PC-9 (cell line): ENCODE data around the gene NDUFAF2. TPM values are rescaled to one million over a fixed set of nuclear protein-coding genes. Genes with fewer than 3 reads are reported as not detected.
"Not testable (repeated sequence)": the region's sequence is repeated elsewhere in the genome, so short reads cannot be mapped to it uniquely, and the experiment has no call there.

Source experiments
- BruUV-seq: library from RNA; stranded (reverse); fragments of 400-500 nt; replicated peaks from 2 replicates; lab custom pipeline; 2021; lab: Mats Ljungman, UMichigan
- CTCF ChIA-PET: fragments of 300-600 bp; sonication (Branson Sonifier 250); formaldehyde crosslinking; loops from one replicate; lab custom pipeline; 2022; ENCODE audit warnings: antibody characterized with exemption; lab: Charles Lee
- POLR2A ChIA-PET: fragments of 300-600 bp; sonication (Branson Sonifier 250); formaldehyde crosslinking; loops from one replicate; lab custom pipeline; 2022; ENCODE audit warnings: antibody characterized with exemption; ENCODE audit not compliant: unreplicated experiment; lab: Charles Lee
- DNase-seq, 2 experiments: peaks; one replicate each; pipeline versions ENCODE4 v3.0.0 to v3.0.0-alpha.2; 2015 to 2022; ENCODE audit warnings: mixed read lengths in 1 of 2
- H2AFZ ChIP-seq: fragments of 200-600 bp; sonication (generic); 2 replicates; pipeline ENCODE4 v1.8.1; 2017; ENCODE audit warnings: antibody characterized with exemption
- H3F3A ChIP-seq: fragments of 200-600 bp; sonication (generic); 2 replicates; pipeline ENCODE4 v1.8.1; 2017; ENCODE audit warnings: antibody characterized with exemption, mild to moderate bottlenecking, low read depth; ENCODE audit not compliant: insufficient read depth
- H3K27ac ChIP-seq: fragments of 200-600 bp; sonication (generic); 2 replicates; pipeline ENCODE4 v1.6.1; 2016; ENCODE audit warnings: mixed run types
- H3K27me3 ChIP-seq: fragments of 200-600 bp; sonication (generic); 2 replicates; pipeline ENCODE4 v1.6.1; 2016; ENCODE audit warnings: low read depth, mixed run types; ENCODE audit not compliant: insufficient read depth
- H3K36me3 ChIP-seq: fragments of 200-600 bp; sonication (generic); 2 replicates; pipeline ENCODE4 v1.6.1; 2016; ENCODE audit warnings: low read depth, mixed run types
- H3K4me1 ChIP-seq: fragments of 200-600 bp; sonication (generic); replicated peaks from 2 replicates; pipeline ENCODE4 v1.6.1; 2016; ENCODE audit warnings: mixed run types; ENCODE audit not compliant: insufficient read depth
- H3K4me2 ChIP-seq: fragments of 200-600 bp; sonication (generic); 2 replicates; pipeline ENCODE4 v1.6.1; 2017; ENCODE audit warnings: mixed run types
- H3K4me3 ChIP-seq: fragments of 200-600 bp; sonication (generic); 2 replicates; pipeline ENCODE4 v1.6.1; 2016; ENCODE audit warnings: mixed run types
- H3K79me2 ChIP-seq: fragments of 200-600 bp; sonication (generic); 2 replicates; pipeline ENCODE4 v1.6.1; 2017; ENCODE audit warnings: low read depth, mixed run types
- H3K9me2 ChIP-seq: fragments of 200-600 bp; sonication (generic); 2 replicates; pipeline ENCODE4 v1.8.1; 2017; ENCODE audit warnings: mild to moderate bottlenecking; ENCODE audit not compliant: insufficient read depth
- H3K9me3 ChIP-seq: fragments of 200-600 bp; sonication (generic); 2 replicates; pipeline ENCODE4 v1.8.1; 2016; ENCODE audit warnings: low read depth; ENCODE audit not compliant: insufficient read depth
- H4K20me1 ChIP-seq: fragments of 200-600 bp; sonication (generic); 2 replicates; pipeline ENCODE4 v1.8.1; 2017; ENCODE audit not compliant: insufficient read depth
- CTCF ChIP-seq: fragments of 200-600 bp; sonication (generic); conservative IDR thresholded peaks from 2 replicates; pipeline ENCODE4 v1.6.1; 2017; ENCODE audit warnings: mixed run types, antibody characterized with exemption, mild to moderate bottlenecking, moderate library complexity
- EZH2 ChIP-seq: fragments of 200-600 bp; sonication (generic); IDR thresholded peaks from 2 replicates; pipeline ENCODE4 v1.8.0; 2017; ENCODE audit warnings: antibody characterized with exemption, low read depth
- intact Hi-C: fragments of 100-400 bp; cut with micrococcal nuclease; formaldehyde crosslinking; loops from one replicate; pipeline ENCODE4 v1.10.0; 2022; ENCODE audit not compliant: unreplicated experiment
- total RNA-seq: library from RNA; stranded (reverse); gene quantifications from 2 replicates; pipeline ENCODE4 v1.2.3, GENCODE V29; 2021

Gene NDUFAF2
- total RNA-seq, 1 experiment from 2014 or later = 42.7 TPM

- ChIA-PET POLR2A (no interaction called here), CTCF (no interaction called here)
Measured at GRCh38 chr5:60977956-60978737, 33.1 kb downstream of the NDUFAF2 start.

GRCh38 chr5:60978968-60979367 is 34.0 kb downstream of the NDUFAF2 start:
- no TSS peak for BruUV-seq
- no peak for TF ChIP-seq EZH2
- TF ChIP-seq CTCF = no peak
- H3K9me3 ChIP-seq = no peaks in the 10 kb centered on the region
- H3K36me3 ChIP-seq = no peaks in the 10 kb centered on the region
- ChIA-PET POLR2A (no interaction called here), CTCF (no interaction called here)
- no peak overlapping the region for H2AFZ ChIP-seq
- H3K27me3 ChIP-seq = no peaks in the 10 kb centered on the region
- no peak for DNase-seq
- no peak overlapping the region for H3K4me2 ChIP-seq
- intact Hi-C loops = no loop called here
- H3K79me2 ChIP-seq = peaks cover 12% of the 10 kb centered on the region
- no peaks in the 10 kb centered on the region for H3K4me1 ChIP-seq
- H3K27ac ChIP-seq = no peak overlapping the region
- no peaks in the 10 kb centered on the region for H4K20me1 ChIP-seq
- no peaks in the 10 kb centered on the region for H3K9me2 ChIP-seq
- no peaks in the 10 kb centered on the region for H3F3A ChIP-seq
- H3K4me3 ChIP-seq = no peak overlapping the region

More at GRCh38 chr5:60977956-60978737, 33.1 kb downstream of the NDUFAF2 start:
- DNase-seq = no peak
- H3K4me2 ChIP-seq = no peak overlapping the region
- intact Hi-C loops = no loop called here
- H3K27me3 ChIP-seq = no peaks in the 10 kb centered on the region
- H4K20me1 ChIP-seq = no peaks in the 10 kb centered on the region
- no peak overlapping the region for H3K27ac ChIP-seq
- no peaks in the 10 kb centered on the region for H3F3A ChIP-seq
- peaks cover 12% of the 10 kb centered on the region for H3K79me2 ChIP-seq
- no peaks in the 10 kb centered on the region for H3K4me1 ChIP-seq
- no peaks in the 10 kb centered on the region for H3K9me3 ChIP-seq
- no TSS peak for BruUV-seq
- H3K9me2 ChIP-seq = no peaks in the 10 kb centered on the region
- H2AFZ ChIP-seq = no peak overlapping the region
- no peaks in the 10 kb centered on the region for H3K36me3 ChIP-seq
- TF ChIP-seq EZH2 (no peak), CTCF (no peak)
- H3K4me3 ChIP-seq = no peak overlapping the region

GRCh38 chr5:60980511-60980910 is 35.5 kb downstream of the NDUFAF2 start:
- Histone ChIP-seq H2AFZ (no peak overlapping the region), H3K27me3 (no peaks in the 10 kb centered on the region), H4K20me1 (no peaks in the 10 kb centered on the region), H3F3A (no peaks in the 10 kb centered on the region), H3K4me2 (no peak overlapping the region), H3K27ac (no peak overlapping the region), H3K9me2 (no peaks in the 10 kb centered on the region), H3K9me3 (no peaks in the 10 kb centered on the region), H3K36me3 (no peaks in the 10 kb centered on the region), H3K4me3 (no peak overlapping the region), H3K79me2 (peaks cover 4% of the 10 kb centered on the region), H3K4me1 (no peaks in the 10 kb centered on the region)
- no TSS peak for BruUV-seq
- no peak for DNase-seq
- TF ChIP-seq EZH2 = no peak
- no peak for TF ChIP-seq CTCF
- ChIA-PET POLR2A (no interaction called here), CTCF (no interaction called here)
- intact Hi-C loops = no loop called here

- H3K9me2 ChIP-seq, H2AFZ ChIP-seq, H4K20me1 ChIP-seq, H3K36me3 ChIP-seq, DNase-seq, CTCF ChIA-PET, H3K27ac ChIP-seq, H3K27me3 ChIP-seq, intact Hi-C loops, H3K4me1 ChIP-seq, H3K79me2 ChIP-seq, H3F3A ChIP-seq, H3K4me2 ChIP-seq, POLR2A ChIA-PET, BruUV-seq, H3K9me3 ChIP-seq, H3K4me3 ChIP-seq: not testable (repeated sequence)
Measured at GRCh38 chr5:60982127-60982526, 37.1 kb downstream of the NDUFAF2 start.
